ENCODE results near the gene SCAMP4.
"Not testable (repeated sequence)": the region's sequence is repeated elsewhere in the genome, so short reads cannot be mapped to it uniquely, and the experiment has no call there.

Gene SCAMP4

GRCh38 chr19:1884291-1884718 lies 20.9 kb upstream of the SCAMP4 start:
- DNase-seq = no peak

- no peak for DNase-seq
Observed at GRCh38 chr19:1884719-1885334, 20.4 kb upstream of the SCAMP4 start.

- DNase-seq = peak; percentile 69
Observed at GRCh38 chr19:1885398-1886119, 19.6 kb upstream of the SCAMP4 start, which contains the start of gene ABHD17A. Gene ABHD17A, minus strand, starts transcription at chr19:1885496. Its CDS starts 3,930 bp downstream, at chr19:1881566.

- DNase-seq = not testable (repeated sequence)
Observed at GRCh38 chr19:1886360-1886759, 18.8 kb upstream of the SCAMP4 start.

- no peak for DNase-seq
Observed at GRCh38 chr19:1888385-1888784, 16.8 kb upstream of the SCAMP4 start.

GRCh38 chr19:1889907-1890306 lies 15.3 kb upstream of the SCAMP4 start:
- DNase-seq = no peak

- DNase-seq = no peak
Observed at GRCh38 chr19:1893791-1894190, 11.4 kb upstream of the SCAMP4 start.

GRCh38 chr19:1896508-1896907 lies 8.7 kb upstream of the SCAMP4 start:
- DNase-seq = no peak

GRCh38 chr19:1901940-1902404 lies 3.2 kb upstream of the SCAMP4 start:
- no peak for DNase-seq

- no peak for DNase-seq
Observed at GRCh38 chr19:1902923-1903322, 2.3 kb upstream of the SCAMP4 start.

GRCh38 chr19:1904860-1905109 lies 414 bp upstream of the SCAMP4 start:
- no peak for DNase-seq

GRCh38 chr19:1905863-1906375 lies 720 bp downstream of the SCAMP4 start:
- no peak for DNase-seq

- DNase-seq = no peak
Observed at GRCh38 chr19:1906985-1907562, 1.9 kb downstream of the SCAMP4 start.

GRCh38 chr19:1907563-1908363 lies 2.6 kb downstream of the SCAMP4 start:
- no peak for DNase-seq

- DNase-seq = no peak
Observed at GRCh38 chr19:1908364-1908678, 3.1 kb downstream of the SCAMP4 start.

- no peak for DNase-seq
Observed at GRCh38 chr19:1909761-1910080, 4.5 kb downstream of the SCAMP4 start.

- no peak for DNase-seq
Observed at GRCh38 chr19:1910177-1910576, 5.0 kb downstream of the SCAMP4 start.

- DNase-seq = no peak
Observed at GRCh38 chr19:1911098-1911497, 5.9 kb downstream of the SCAMP4 start.

- DNase-seq = no peak
Observed at GRCh38 chr19:1911995-1912394, 6.8 kb downstream of the SCAMP4 start.

GRCh38 chr19:1912760-1913505 lies 7.7 kb downstream of the SCAMP4 start:
- DNase-seq = no peak

- DNase-seq = no peak
Observed at GRCh38 chr19:1913781-1914577, 8.8 kb downstream of the SCAMP4 start.

GRCh38 chr19:1914826-1915341 lies 9.7 kb downstream of the SCAMP4 start:
- DNase-seq = no peak
